Mononuclear cell (primary cell): ENCODE results near the gene EFHD1. TPM values are rescaled to one million over a fixed set of nuclear protein-coding genes. Genes with fewer than 3 reads are reported as not detected.

ENCODE experiments used
- H3K27me3 ChIP-seq: 2 replicates; pipeline ENCODE4 v1.6.0; 2011; ENCODE audit warnings: low read length, control low read depth; ENCODE audit not compliant: insufficient read depth
- H3K4me1 ChIP-seq: 2 replicates; pipeline ENCODE4 v1.5.1; 2011; ENCODE audit warnings: mild to moderate bottlenecking, low read length, control low read depth; ENCODE audit not compliant: insufficient read depth
- H3K4me3 ChIP-seq: 2 replicates; pipeline ENCODE4 v1.5.1; 2011; ENCODE audit warnings: mild to moderate bottlenecking, low read length, moderate library complexity
- H3K9me3 ChIP-seq: 2 replicates; pipeline ENCODE4 v1.5.1; 2011; ENCODE audit warnings: low read depth, mild to moderate bottlenecking, control low read depth, low read length
- total RNA-seq: library from RNA; depleted of rRNA; stranded (reverse); fragments of >200 nt; gene quantifications from one replicate; pipeline ENCODE4 v1.2.3, GENCODE V29; 2012

EFHD1 gene, protein sequence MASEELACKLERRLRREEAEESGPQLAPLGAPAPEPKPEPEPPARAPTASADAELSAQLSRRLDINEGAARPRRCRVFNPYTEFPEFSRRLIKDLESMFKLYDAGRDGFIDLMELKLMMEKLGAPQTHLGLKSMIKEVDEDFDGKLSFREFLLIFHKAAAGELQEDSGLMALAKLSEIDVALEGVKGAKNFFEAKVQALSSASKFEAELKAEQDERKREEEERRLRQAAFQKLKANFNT
- 0.42 TPM for total RNA-seq

- Histone ChIP-seq H3K4me3 (peak within 1 kb of the TSS; percentile 15), H3K9me3 (no peaks in the 10 kb centered on the region), H3K4me1 (peaks cover 16% of the 10 kb centered on the region), H3K27me3 (peaks cover 58% of the 10 kb centered on the region)
Measured at GRCh38 chr2:232633413-232634205, at the start of gene EFHD1. EFHD1 (plus strand) TSS chr2:232633604; CDS start chr2:232633705, 101 bp downstream.

- Histone ChIP-seq H3K9me3 (no peaks in the 10 kb centered on the region), H3K27me3 (no peaks in the 10 kb centered on the region), H3K4me1 (peaks cover 6% of the 10 kb centered on the region), H3K4me3 (no peak overlapping the region)
Measured at GRCh38 chr2:232584238-232584637, 49.2 kb upstream of the EFHD1 start.

DNA sequence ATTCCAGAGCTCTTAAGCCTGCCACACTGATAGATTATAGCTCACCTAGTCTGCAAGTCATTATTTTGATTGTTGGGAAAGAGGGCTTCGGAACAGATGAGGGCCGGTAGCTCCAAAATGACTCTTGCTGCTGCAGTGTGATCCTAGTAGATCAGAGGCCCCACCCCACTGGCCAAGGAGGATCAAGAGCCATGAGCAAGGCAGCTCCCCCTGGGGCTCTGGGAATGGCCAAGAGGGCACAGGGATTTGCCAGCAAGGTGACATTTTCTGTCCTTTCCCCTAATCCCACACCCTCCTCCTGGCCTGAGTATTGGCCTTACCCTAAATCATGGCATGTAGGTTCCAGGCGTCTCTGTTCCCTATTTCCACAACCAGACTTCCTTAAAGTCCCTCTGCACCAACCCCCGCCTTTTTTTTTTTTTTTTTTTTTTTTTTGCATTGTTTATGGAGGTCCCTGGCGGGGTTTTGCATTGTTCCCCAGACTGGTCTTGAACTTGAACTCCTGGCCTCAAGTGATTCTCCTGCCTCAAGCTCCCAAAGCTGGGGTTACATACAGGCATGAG, 46.4 kb upstream of the EFHD1 start:
- Histone ChIP-seq H3K27me3 (no peaks in the 10 kb centered on the region), H3K4me1 (peaks cover 6% of the 10 kb centered on the region), H3K9me3 (no peaks in the 10 kb centered on the region), H3K4me3 (no peak overlapping the region)

DNA sequence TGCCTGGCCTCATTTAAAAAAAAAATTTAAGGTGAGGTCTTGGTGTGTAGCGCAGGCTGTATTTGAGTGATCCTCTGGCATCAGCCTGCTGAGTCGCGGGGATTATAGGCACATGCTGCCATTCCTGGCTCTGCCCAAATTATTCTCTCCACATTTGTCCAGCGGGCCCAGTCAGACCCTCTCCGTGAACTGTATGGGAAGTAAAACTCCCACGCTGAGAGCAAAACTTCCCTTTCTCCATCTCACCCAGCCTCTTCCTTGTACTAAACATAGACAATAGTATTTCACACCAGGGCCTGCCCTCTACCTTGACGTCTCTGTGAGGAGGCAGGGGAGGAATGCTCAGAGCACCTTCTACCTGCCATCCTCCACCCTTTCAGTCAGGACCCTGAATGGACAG, 45.9 kb upstream of the EFHD1 start:
- H3K27me3 ChIP-seq = no peaks in the 10 kb centered on the region
- no peaks in the 10 kb centered on the region for H3K9me3 ChIP-seq
- no peak overlapping the region for H3K4me3 ChIP-seq
- peaks cover 6% of the 10 kb centered on the region for H3K4me1 ChIP-seq

- H3K9me3 ChIP-seq = no peaks in the 10 kb centered on the region
- H3K27me3 ChIP-seq = no peaks in the 10 kb centered on the region
- H3K4me1 ChIP-seq = peaks cover 6% of the 10 kb centered on the region
- no peak overlapping the region for H3K4me3 ChIP-seq
Measured at GRCh38 chr2:232588031-232588430, 45.4 kb upstream of the EFHD1 start.

- no peaks in the 10 kb centered on the region for H3K27me3 ChIP-seq
Measured at GRCh38 chr2:232588680-232589585, 44.5 kb upstream of the EFHD1 start.

DNA sequence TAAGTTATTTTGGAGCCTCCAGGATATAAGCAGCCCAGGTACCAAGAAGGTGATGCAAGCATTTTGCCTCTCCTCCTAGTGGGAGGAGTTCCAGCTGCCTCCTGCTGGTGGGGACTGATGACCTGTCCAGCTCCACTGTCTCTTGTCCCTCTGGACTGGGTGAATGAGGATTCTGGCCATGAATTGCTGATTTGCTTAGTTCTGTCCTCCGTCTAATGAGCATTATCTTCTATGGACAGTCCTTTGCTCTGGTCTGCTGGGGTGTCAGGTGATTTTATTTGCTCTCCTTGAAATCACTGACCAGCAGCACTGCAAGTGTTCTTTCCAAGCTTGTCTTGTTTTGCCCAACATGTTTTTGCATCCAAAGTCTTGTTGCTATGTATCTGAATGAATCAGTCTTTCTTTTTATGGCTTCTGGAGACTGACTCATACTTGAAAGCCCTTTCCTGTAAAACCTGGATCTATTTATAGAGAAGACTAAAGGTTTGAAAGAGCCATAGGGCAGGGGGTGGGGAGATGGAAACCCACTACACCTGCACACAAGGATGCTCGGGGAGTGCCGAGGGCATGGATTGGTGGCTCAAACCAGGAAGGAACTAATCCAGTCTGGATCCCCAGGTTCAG, 40.5 kb upstream of the EFHD1 start:
- H3K27me3 ChIP-seq = no peaks in the 10 kb centered on the region
- H3K9me3 ChIP-seq = no peaks in the 10 kb centered on the region
- H3K4me3 ChIP-seq = no peak overlapping the region
- H3K4me1 ChIP-seq = no peaks in the 10 kb centered on the region

More at GRCh38 chr2:232588680-232589585, 44.5 kb upstream of the EFHD1 start:
- Histone ChIP-seq H3K4me1 (peaks cover 6% of the 10 kb centered on the region), H3K9me3 (no peaks in the 10 kb centered on the region), H3K4me3 (no peak overlapping the region)

DNA sequence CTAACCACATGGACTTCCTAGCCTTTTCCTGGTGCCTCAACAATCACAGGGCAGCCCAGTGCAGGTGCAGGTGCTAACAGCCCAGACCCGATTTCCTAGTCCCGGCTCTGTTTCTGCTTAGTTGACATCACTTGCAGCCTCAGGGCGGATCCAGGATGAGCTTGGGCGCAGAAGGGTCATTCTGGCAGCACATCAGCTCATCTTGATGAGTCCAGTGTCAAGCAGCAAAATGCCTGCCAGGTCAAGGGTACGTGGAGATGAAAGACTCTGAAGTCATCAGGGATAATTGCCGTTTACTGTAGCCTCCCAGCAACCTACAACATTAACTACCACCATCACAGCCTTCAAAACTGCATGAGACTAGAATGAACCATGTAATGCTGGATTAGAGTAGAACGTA, 39.4 kb upstream of the EFHD1 start:
- H3K4me3 ChIP-seq = no peak overlapping the region
- H3K4me1 ChIP-seq = no peaks in the 10 kb centered on the region
- H3K27me3 ChIP-seq = no peaks in the 10 kb centered on the region
- H3K9me3 ChIP-seq = no peaks in the 10 kb centered on the region

DNA sequence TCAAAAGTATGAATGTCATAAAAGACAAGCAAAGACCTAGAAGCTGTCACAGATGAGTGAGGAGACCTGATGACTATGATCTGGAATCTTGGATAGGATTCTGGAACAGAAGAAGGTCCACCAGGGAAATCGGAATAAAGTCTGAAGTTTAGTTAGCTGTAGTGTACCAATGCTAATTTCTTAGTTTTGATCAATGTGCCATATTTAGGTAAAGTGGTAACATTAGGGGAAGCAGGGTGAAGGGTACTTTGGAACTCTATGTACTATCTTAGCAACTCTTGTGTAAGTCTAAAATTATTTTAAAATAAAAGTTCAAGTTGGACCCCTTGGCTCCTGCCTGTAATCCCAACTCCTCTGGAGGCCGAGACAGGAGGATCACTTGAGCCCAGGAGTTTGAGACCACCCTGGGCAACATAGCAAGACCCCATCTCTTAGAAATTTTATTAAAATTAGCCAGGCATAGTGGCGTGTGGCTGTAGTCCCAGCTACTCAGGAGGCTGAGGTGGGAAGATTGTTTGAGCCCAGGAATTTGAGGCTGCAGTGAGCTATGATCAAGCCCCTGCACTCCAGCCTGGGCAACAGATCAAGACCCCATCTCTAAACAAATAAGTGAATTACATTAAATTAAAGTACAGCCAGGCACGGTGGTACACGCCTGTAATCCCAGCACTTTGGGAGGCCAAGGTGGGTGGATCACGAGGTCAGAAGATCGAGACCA, 35.9 kb upstream of the EFHD1 start:
- Histone ChIP-seq H3K4me1 (no peaks in the 10 kb centered on the region), H3K27me3 (no peaks in the 10 kb centered on the region), H3K9me3 (no peaks in the 10 kb centered on the region), H3K4me3 (no peak overlapping the region)

DNA sequence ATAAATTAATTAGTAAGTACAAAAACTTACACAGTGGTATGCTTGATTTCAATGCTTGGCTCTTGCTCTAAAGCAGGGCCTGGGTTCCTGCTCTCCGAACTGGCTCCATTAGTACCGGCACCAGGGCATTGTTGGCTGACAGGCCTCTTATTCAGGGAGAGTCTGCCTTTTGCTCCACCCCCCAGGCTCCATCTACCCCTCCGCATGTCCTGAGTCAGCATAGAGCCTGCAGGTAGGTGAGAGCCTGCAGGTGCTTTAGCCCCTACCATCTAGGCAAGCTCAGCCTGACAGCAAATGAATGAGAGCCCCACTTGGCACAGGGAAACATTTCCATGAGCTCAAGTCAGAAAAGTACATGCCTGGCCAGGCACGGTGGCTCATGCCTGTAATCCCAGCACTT, 35.1 kb upstream of the EFHD1 start:
- H3K4me1 ChIP-seq = no peaks in the 10 kb centered on the region
- no peaks in the 10 kb centered on the region for H3K9me3 ChIP-seq
- no peaks in the 10 kb centered on the region for H3K27me3 ChIP-seq
- H3K4me3 ChIP-seq = no peak overlapping the region

- no peaks in the 10 kb centered on the region for H3K4me1 ChIP-seq
- no peaks in the 10 kb centered on the region for H3K27me3 ChIP-seq
- no peaks in the 10 kb centered on the region for H3K9me3 ChIP-seq
- no peak overlapping the region for H3K4me3 ChIP-seq
Measured at GRCh38 chr2:232600053-232600773, 33.2 kb upstream of the EFHD1 start.

- H3K27me3 ChIP-seq = no peaks in the 10 kb centered on the region
- H3K9me3 ChIP-seq = no peaks in the 10 kb centered on the region
- no peak overlapping the region for H3K4me3 ChIP-seq
- peaks cover 9% of the 10 kb centered on the region for H3K4me1 ChIP-seq
Measured at GRCh38 chr2:232603283-232603682, 30.1 kb upstream of the EFHD1 start.

- H3K9me3 ChIP-seq = no peaks in the 10 kb centered on the region
- H3K27me3 ChIP-seq = no peaks in the 10 kb centered on the region
- no peak overlapping the region for H3K4me3 ChIP-seq
- peaks cover 9% of the 10 kb centered on the region for H3K4me1 ChIP-seq
Measured at GRCh38 chr2:232604535-232604934, 28.9 kb upstream of the EFHD1 start.
